PC-3 (cell line): ENCODE measurements around the gene IL20.

Experiments
- CTCF ChIP-seq: fragments of 300-600 bp; sonication (generic); conservative IDR thresholded peaks from 2 replicates; pipeline ENCODE4 v1.5.1; 2017; ENCODE audit warnings: antibody characterized with exemption, low read depth, mild to moderate bottlenecking, low read length
- EZH2 ChIP-seq: fragments of 300-600 bp; sonication (generic); IDR thresholded peaks from one replicate; pipeline ENCODE4 v1.6.1; 2017; ENCODE audit warnings: antibody characterized with exemption, mild to moderate bottlenecking, low read length; ENCODE audit not compliant: unreplicated experiment
- EZH2phosphoT487 ChIP-seq: fragments of 300-600 bp; sonication (generic); IDR thresholded peaks from 2 replicates; pipeline ENCODE4 v1.6.1; 2018; ENCODE audit warnings: mild to moderate bottlenecking, antibody characterized with exemption, low read length, borderline replicate concordance

- no peak for TF ChIP-seq CTCF
- no peak for TF ChIP-seq EZH2
- no peak for TF ChIP-seq EZH2phosphoT487
Measured at GRCh38 chr1:206913766-206914537, 48.5 kb downstream of the IL20 start.
